GM23248 (cell line): ENCODE results near the gene C1orf35. TPM values are rescaled to one million over a fixed set of nuclear protein-coding genes. Genes with fewer than 3 reads are reported as not detected.

Experiments used
- DNase-seq: peaks from one replicate; pipeline ENCODE4 v3.0.0-alpha.2; 2015
- H2AFZ ChIP-seq: fragments of 200-600 bp; sonication (generic); 2 replicates; pipeline ENCODE4 v1.6.1; 2016; ENCODE audit warnings: antibody characterized with exemption
- H3F3A ChIP-seq: fragments of 200-600 bp; sonication (generic); 2 replicates; pipeline ENCODE4 v1.6.1; 2016; ENCODE audit warnings: mild to moderate bottlenecking, antibody characterized with exemption, mixed run types; ENCODE audit not compliant: insufficient read depth
- H3K27ac ChIP-seq: fragments of 200-600 bp; sonication (generic); 2 replicates; pipeline ENCODE4 v1.5.1; 2016; ENCODE audit warnings: mild to moderate bottlenecking
- H3K27me3 ChIP-seq: fragments of 200-600 bp; sonication (generic); replicated peaks from 2 replicates; pipeline ENCODE4 v1.6.1; 2016; ENCODE audit warnings: mild to moderate bottlenecking; ENCODE audit not compliant: insufficient read depth
- H3K36me3 ChIP-seq: fragments of 200-600 bp; sonication (generic); 2 replicates; pipeline ENCODE4 v1.6.1; 2016; ENCODE audit warnings: low read depth, mild to moderate bottlenecking
- H3K4me1 ChIP-seq: fragments of 200-600 bp; sonication (generic); 2 replicates; pipeline ENCODE4 v1.6.1; 2016; ENCODE audit warnings: mild to moderate bottlenecking; ENCODE audit not compliant: insufficient read depth
- H3K4me2 ChIP-seq: fragments of 200-600 bp; sonication (generic); one replicate; pipeline ENCODE4 v1.6.1; 2016; ENCODE audit warnings: mild to moderate bottlenecking; ENCODE audit not compliant: unreplicated experiment
- H3K4me3 ChIP-seq: fragments of 200-600 bp; sonication (generic); 2 replicates; pipeline ENCODE4 v1.5.1; 2016; ENCODE audit warnings: mild to moderate bottlenecking
- H3K79me2 ChIP-seq: fragments of 200-600 bp; sonication (generic); 2 replicates; pipeline ENCODE4 v1.6.1; 2016; ENCODE audit warnings: mild to moderate bottlenecking; ENCODE audit not compliant: insufficient read depth
- H3K9ac ChIP-seq: fragments of 200-600 bp; sonication (generic); 2 replicates; pipeline ENCODE4 v1.6.1; 2016; ENCODE audit warnings: mild to moderate bottlenecking
- H3K9me2 ChIP-seq: fragments of 200-600 bp; sonication (generic); 2 replicates; pipeline ENCODE4 v1.6.1; 2016; ENCODE audit warnings: mixed run types, mild to moderate bottlenecking, moderate library complexity; ENCODE audit not compliant: insufficient read depth
- H3K9me3 ChIP-seq: fragments of 200-600 bp; sonication (generic); one replicate; pipeline ENCODE4 v1.6.1; 2017; ENCODE audit warnings: low read depth
- H4K20me1 ChIP-seq: fragments of 200-600 bp; sonication (generic); 2 replicates; pipeline ENCODE4 v1.6.0; 2016; ENCODE audit not compliant: insufficient read depth
- EZH2 ChIP-seq: fragments of 200-600 bp; sonication (generic); IDR thresholded peaks from 2 replicates; pipeline ENCODE4 v1.6.1; 2018; ENCODE audit warnings: antibody characterized with exemption, mild to moderate bottlenecking; ENCODE audit not compliant: insufficient read depth, poor library complexity, severe bottlenecking
- EZH2phosphoT487 ChIP-seq: fragments of 200-600 bp; sonication (generic); IDR thresholded peaks from 2 replicates; pipeline ENCODE4 v1.6.1; 2018; ENCODE audit warnings: antibody characterized with exemption, moderate library complexity, mild to moderate bottlenecking, low read depth; ENCODE audit not compliant: insufficient read depth
- WGBS, 2 experiments: methylation state at CpG; one replicate each; pipeline ENCODE4 v1.1.6; 2015 to 2017; ENCODE audit warnings: low lambda C conversion rate in 2 of 2, low coverage in 1 of 2; ENCODE audit errors: missing lambda C conversion rate in 2 of 2; 5-methylcytosine and 5-hydroxymethylcytosine counted together
- in situ Hi-C: fragments of 300-500 bp; cut with MboI; formaldehyde crosslinking; loops from 2 replicates; pipeline ENCODE4 v1.15.0; 2020
- polyA plus RNA-seq: library from polyadenylated mRNA; unstranded; fragments of >200 nt; fragmentation: Nextera tagmentation; extraction: Ambion mirVana; gene quantifications from 2 replicates; pipeline ENCODE4 v1.2.1, GENCODE V29; 2016
- total RNA-seq: library from RNA; depleted of rRNA; stranded (reverse); fragments of >200 nt; shearing (Covaris generic); gene quantifications from 2 replicates; pipeline ENCODE4 v1.2.3, GENCODE V29; 2014

C1orf35 gene
- total and polyA plus RNA-seq, 2 experiments from 2014 or later = 11.6 to 19.9 TPM

DNA sequence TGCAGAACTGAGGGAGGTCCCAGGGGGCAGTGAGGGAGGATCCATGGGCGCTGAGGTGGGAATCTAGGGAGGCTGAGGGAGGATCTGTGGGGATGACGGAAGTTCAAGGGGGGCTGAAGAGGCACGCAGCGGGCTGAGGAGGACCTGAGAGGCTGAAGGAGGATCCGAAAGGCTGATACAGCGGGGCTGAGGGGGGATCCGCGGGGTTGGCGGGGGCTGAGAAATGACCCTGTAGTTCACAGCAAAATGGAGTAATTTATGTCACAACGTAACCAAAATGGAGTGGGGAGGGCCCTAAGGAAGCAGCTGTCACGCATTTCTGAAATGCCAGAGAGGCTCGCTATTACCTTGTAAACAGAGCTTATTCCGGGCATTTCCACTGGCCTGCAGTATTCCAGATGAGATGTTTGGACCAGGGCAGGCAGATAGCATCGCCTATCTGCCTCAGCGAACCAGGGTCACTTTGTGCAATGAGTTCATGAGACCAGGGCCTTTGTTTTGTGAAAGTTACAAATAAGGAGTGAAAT, 6.9 kb upstream of the C1orf35 start:
- H3K4me1 ChIP-seq = 0 out of 2 replicates have a peak, but pooled peaks cover 4% of the 10 kb centered on the region
- H2AFZ ChIP-seq = peak overlapping the region; percentile 98
- 23 to 38% methylated on average over 7 to 15 of the region's 15 CpGs for WGBS, 2 experiments
- in situ Hi-C loops = no loop called here
- H3K27me3 ChIP-seq = no peaks in the 10 kb centered on the region
- H3K27ac ChIP-seq = no peak overlapping the region
- H3K4me2 ChIP-seq = peak overlapping the region; percentile 82
- H3K79me2 ChIP-seq = peaks cover 28% of the 10 kb centered on the region
- peak; percentile 53 for DNase-seq
- no peaks in the 10 kb centered on the region for H3F3A ChIP-seq
- H3K9ac ChIP-seq = peak overlapping the region; percentile 93
- H3K36me3 ChIP-seq = no peaks in the 10 kb centered on the region
- peak overlapping the region; percentile 87 for H3K4me3 ChIP-seq
- no peaks in the 10 kb centered on the region for H3K9me3 ChIP-seq
- no peaks in the 10 kb centered on the region for H4K20me1 ChIP-seq
- TF ChIP-seq EZH2phosphoT487 (no peak), EZH2 (no peak)
- H3K9me2 ChIP-seq = no peaks in the 10 kb centered on the region

GRCh38 chr1:228109073-228109961, 6.2 kb upstream of the C1orf35 start, which contains the start of gene MRPL55:
Gene MRPL55, minus strand, starts transcription at chr1:228109299. Its CDS starts 1,039 bp downstream, at chr1:228108260.
- no peaks in the 10 kb centered on the region for H3K36me3 ChIP-seq
- WGBS, 2 experiments = 1 to 2% methylated on average over 37 to 66 of the region's 66 CpGs
- no peaks in the 10 kb centered on the region for H3K9me2 ChIP-seq
- H3K4me1 ChIP-seq = 0 out of 2 replicates have a peak, but pooled peaks cover 4% of the 10 kb centered on the region
- peak within 1 kb of the TSS; percentile 98 for H2AFZ ChIP-seq
- peak within 1 kb of the TSS; percentile 93 for H3K9ac ChIP-seq
- in situ Hi-C loops = no loop called here
- DNase-seq = peak; percentile 97
- H3K79me2 ChIP-seq = peaks cover 28% of the 10 kb centered on the region
- H3K27ac ChIP-seq = peak within 1 kb of the TSS; percentile 22
- no peaks in the 10 kb centered on the region for H3F3A ChIP-seq
- H3K4me3 ChIP-seq = peak within 1 kb of the TSS; percentile 87
- H3K9me3 ChIP-seq = no peaks in the 10 kb centered on the region
- no peaks in the 10 kb centered on the region for H3K27me3 ChIP-seq
- TF ChIP-seq EZH2phosphoT487 (no peak), EZH2 (no peak)
- H3K4me2 ChIP-seq = peak within 1 kb of the TSS; percentile 90
- H4K20me1 ChIP-seq = no peaks in the 10 kb centered on the region

DNA sequence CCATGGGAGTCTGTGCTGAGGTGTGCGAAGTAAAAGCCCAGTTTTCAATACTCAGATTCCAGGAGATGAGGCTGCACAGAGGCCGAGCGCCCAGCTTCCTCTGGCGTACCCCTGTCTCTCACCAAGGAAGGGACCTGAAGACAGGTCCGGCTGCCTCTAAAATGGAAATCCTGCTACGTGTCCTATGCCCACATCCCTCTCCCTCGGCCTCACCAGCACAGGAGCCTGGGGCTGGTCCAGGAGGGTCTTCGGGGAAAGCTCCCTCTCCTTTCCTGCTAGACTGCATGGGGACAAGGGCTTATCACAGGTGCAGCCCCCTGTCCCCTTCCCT, 5.6 kb upstream of the C1orf35 start:
- in situ Hi-C loops = no loop called here
- H3K27ac ChIP-seq = peak overlapping the region; percentile 22
- H3K79me2 ChIP-seq = peaks cover 28% of the 10 kb centered on the region
- no peak for TF ChIP-seq EZH2
- no peak for TF ChIP-seq EZH2phosphoT487
- peaks cover 10% of the 10 kb centered on the region for H3K4me1 ChIP-seq
- peak overlapping the region; percentile 90 for H3K4me2 ChIP-seq
- no peak for DNase-seq
- H4K20me1 ChIP-seq = no peaks in the 10 kb centered on the region
- no peaks in the 10 kb centered on the region for H3F3A ChIP-seq
- 2% methylated on average over 8 of the region's 8 CpGs for WGBS, 2 experiments
- no peaks in the 10 kb centered on the region for H3K36me3 ChIP-seq
- no peaks in the 10 kb centered on the region for H3K9me3 ChIP-seq
- no peaks in the 10 kb centered on the region for H3K9me2 ChIP-seq
- H3K4me3 ChIP-seq = peak overlapping the region; percentile 87
- H2AFZ ChIP-seq = peak overlapping the region; percentile 98
- no peaks in the 10 kb centered on the region for H3K27me3 ChIP-seq
- H3K9ac ChIP-seq = peak overlapping the region; percentile 93

DNA sequence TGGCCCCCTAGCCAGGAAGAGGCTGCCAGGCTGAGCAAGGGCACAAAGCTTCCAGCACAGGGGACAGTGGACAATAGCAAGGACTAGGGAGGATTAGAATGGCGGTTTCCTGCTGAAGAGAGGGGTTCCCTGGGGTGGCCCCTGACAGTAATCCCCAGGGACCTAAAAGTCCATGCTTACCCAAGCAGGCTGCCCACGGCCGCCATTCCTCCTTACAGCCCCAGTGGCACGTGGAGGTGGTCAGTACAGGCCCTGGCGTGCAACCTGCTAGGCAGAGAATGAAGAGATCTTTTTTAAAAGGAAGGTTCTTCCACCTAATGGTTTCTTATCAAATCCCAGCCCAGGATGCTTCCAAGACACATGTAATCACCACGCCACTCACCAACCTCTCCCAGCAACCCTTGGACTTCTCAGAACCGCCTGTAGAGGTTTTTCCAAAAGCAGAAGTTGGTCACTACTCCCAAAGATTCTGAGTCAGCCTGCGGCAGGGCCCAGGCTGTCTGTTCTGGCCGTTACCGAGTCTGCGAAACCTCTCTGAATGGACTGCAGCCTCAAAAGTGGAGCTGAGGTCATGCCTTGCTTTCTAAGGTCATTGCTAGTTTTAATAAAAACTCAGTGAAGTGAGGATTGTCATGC, 5.0 kb upstream of the C1orf35 start:
- no peak overlapping the region for H2AFZ ChIP-seq
- peak overlapping the region; percentile 22 for H3K27ac ChIP-seq
- no peak for DNase-seq
- peak overlapping the region; percentile 90 for H3K4me2 ChIP-seq
- 84% methylated on average over 11 of the region's 11 CpGs for WGBS, 2 experiments
- in situ Hi-C loops = no loop called here
- H3K27me3 ChIP-seq = no peaks in the 10 kb centered on the region
- H3K9ac ChIP-seq = peak overlapping the region; percentile 93
- H3K4me3 ChIP-seq = peak overlapping the region; percentile 87
- peaks cover 28% of the 10 kb centered on the region for H3K79me2 ChIP-seq
- H3K9me3 ChIP-seq = no peaks in the 10 kb centered on the region
- no peaks in the 10 kb centered on the region for H3F3A ChIP-seq
- H4K20me1 ChIP-seq = no peaks in the 10 kb centered on the region
- H3K36me3 ChIP-seq = no peaks in the 10 kb centered on the region
- TF ChIP-seq EZH2 = no peak
- no peak for TF ChIP-seq EZH2phosphoT487
- H3K4me1 ChIP-seq = peaks cover 13% of the 10 kb centered on the region
- no peaks in the 10 kb centered on the region for H3K9me2 ChIP-seq
